GM10266 (cell line): Measurements from ENCODE around the gene PDE10A.

Experiments
- DNase-seq: peaks from one replicate; pipeline ENCODE4 v3.0.0; 2012; ENCODE audit errors: extremely low spot score
- CTCF ChIP-seq: IDR thresholded peaks from 2 replicates; pipeline ENCODE4 v1.5.1; 2012; ENCODE audit warnings: mild to moderate bottlenecking, low read depth; ENCODE audit not compliant: control insufficient read depth, insufficient read depth; ENCODE audit errors: missing control alignments

Gene PDE10A

GRCh38 chr6:165586706-165587105 is 76.3 kb downstream of the PDE10A start:
- DNase-seq: no peak
- no peak for TF ChIP-seq CTCF

- TF ChIP-seq CTCF: no peak
- no peak for DNase-seq
Measured at GRCh38 chr6:165585060-165585459, 78.0 kb downstream of the PDE10A start.

- TF ChIP-seq CTCF: no peak
- DNase-seq: no peak
Measured at GRCh38 chr6:165584541-165584940, 78.5 kb downstream of the PDE10A start.

- no peak for DNase-seq
- TF ChIP-seq CTCF: no peak
Measured at GRCh38 chr6:165581678-165582077, 81.4 kb downstream of the PDE10A start.

- no peak for TF ChIP-seq CTCF
- DNase-seq: no peak
Measured at GRCh38 chr6:165580136-165580535, 82.9 kb downstream of the PDE10A start.

- no peak for DNase-seq
- TF ChIP-seq CTCF: no peak
Measured at GRCh38 chr6:165579151-165579550, 83.9 kb downstream of the PDE10A start.

GRCh38 chr6:165577556-165577955 is 85.5 kb downstream of the PDE10A start:
- DNase-seq: no peak
- TF ChIP-seq CTCF: no peak
